ENCODE measurements around the gene TANC1.

DNA sequence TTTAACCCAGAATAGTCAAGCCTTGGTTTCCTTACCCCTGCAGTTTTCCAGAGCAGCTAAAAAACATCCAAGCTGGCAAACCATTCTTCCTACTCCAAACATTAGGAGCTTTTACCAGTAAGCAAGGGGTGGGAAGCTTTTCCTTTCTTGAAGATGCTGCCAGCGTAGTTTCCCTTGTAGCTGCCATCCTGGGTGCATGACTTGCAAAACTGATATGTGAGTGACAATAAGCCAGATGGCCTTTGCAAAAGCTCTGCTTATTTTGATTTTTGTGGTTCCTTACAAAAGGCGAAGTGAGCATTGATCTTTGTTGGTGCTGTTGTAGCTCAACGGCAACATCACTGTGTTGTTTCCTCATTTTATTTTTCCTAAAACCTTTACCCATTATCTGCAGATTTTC lies 179.2 kb downstream of the TANC1 start:
- TF ChIP-seq, protein P1, sequence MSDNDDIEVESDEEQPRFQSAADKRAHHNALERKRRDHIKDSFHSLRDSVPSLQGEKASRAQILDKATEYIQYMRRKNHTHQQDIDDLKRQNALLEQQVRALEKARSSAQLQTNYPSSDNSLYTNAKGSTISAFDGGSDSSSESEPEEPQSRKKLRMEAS (IDR thresholded peaks at IDR 0.05; ENCODE audit: insufficient read depth, insufficient read length) = no peak
- TF ChIP-seq GATA2 (IDR thresholded peaks at IDR 0.05; ENCODE audit: insufficient read depth, insufficient read length, low read depth, low read length) = no peak
- TF ChIP-seq, protein P2, sequence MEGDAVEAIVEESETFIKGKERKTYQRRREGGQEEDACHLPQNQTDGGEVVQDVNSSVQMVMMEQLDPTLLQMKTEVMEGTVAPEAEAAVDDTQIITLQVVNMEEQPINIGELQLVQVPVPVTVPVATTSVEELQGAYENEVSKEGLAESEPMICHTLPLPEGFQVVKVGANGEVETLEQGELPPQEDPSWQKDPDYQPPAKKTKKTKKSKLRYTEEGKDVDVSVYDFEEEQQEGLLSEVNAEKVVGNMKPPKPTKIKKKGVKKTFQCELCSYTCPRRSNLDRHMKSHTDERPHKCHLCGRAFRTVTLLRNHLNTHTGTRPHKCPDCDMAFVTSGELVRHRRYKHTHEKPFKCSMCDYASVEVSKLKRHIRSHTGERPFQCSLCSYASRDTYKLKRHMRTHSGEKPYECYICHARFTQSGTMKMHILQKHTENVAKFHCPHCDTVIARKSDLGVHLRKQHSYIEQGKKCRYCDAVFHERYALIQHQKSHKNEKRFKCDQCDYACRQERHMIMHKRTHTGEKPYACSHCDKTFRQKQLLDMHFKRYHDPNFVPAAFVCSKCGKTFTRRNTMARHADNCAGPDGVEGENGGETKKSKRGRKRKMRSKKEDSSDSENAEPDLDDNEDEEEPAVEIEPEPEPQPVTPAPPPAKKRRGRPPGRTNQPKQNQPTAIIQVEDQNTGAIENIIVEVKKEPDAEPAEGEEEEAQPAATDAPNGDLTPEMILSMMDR (IDR thresholded peaks at IDR 0.05; ENCODE audit: extremely low read depth in 1 of 2, insufficient read depth in 1 of 2, low read depth in 1 of 2, low read length in 2 of 2) = no peak
